Subcutaneous adipose tissue (tissue), 4 donors: ENCODE measurements around the gene PTCD2. TPM values are rescaled to one million over a fixed set of nuclear protein-coding genes. Genes with fewer than 3 reads are reported as not detected.

Source experiments
- CTCF ChIP-seq: fragments of 450-650 bp; IDR thresholded peaks from one replicate; pipeline ENCODE4 v1.5.1; 2016; ENCODE audit warnings: low read depth, mild to moderate bottlenecking, control low read depth, antibody characterized with exemption, moderate library complexity
- total RNA-seq, 4 donors: library from RNA; depleted of rRNA; stranded (reverse); fragments of >200 nt; gene quantifications; one replicate each; pipeline ENCODE4 v1.1.0, GENCODE V29; 2016

The PTCD2 gene
- total RNA-seq, 4 donors from 2014 or later, result 6.2 to 13.2 (median 8.7) TPM

- TF ChIP-seq CTCF, result no peak
These were observed 21.5 kb upstream of the PTCD2 start for GRCh38 chr5:72298711-72299110.

- no peak for TF ChIP-seq CTCF
These were observed 19.4 kb upstream of the PTCD2 start for GRCh38 chr5:72300590-72301339.

- no peak for TF ChIP-seq CTCF
These were observed 18.6 kb upstream of the PTCD2 start for GRCh38 chr5:72301557-72301956.

GRCh38 chr5:72302171-72302570 lies 18.0 kb upstream of the PTCD2 start:
- no peak for TF ChIP-seq CTCF

GRCh38 chr5:72305194-72306142 lies 14.7 kb upstream of the PTCD2 start:
- TF ChIP-seq CTCF, result no peak

- TF ChIP-seq CTCF, result no peak
These were observed 12.6 kb upstream of the PTCD2 start for GRCh38 chr5:72307573-72307967.
